Endothelial cell of umbilical vein (primary cell): ENCODE results near the gene SERTAD1. TPM values are rescaled to one million over a fixed set of nuclear protein-coding genes. Genes with fewer than 3 reads are reported as not detected.

Experiments
- polyA plus RNA-seq, 4 experiments: library from polyadenylated mRNA; depleted of rRNA in 3 of 4; stranded (reverse) in 3 of 4; unstranded in 1 of 4; fragments of >200 nt; gene quantifications; 2 replicates each; pipeline versions ENCODE4 v1.2.1 to v1.2.3, GENCODE V29; 2011 to 2012; ENCODE audit warnings: missing spikeins in 1 of 4
- small RNA-seq: library from RNA; depleted of rRNA; stranded (forward); fragments of <200 nt; gene quantifications from one replicate; pipeline ENCODE3, GENCODE V24; 2012; ENCODE audit warnings: low replicate concordance, low read depth; ENCODE audit not compliant: insufficient read depth, insufficient read length
- total RNA-seq: library from RNA; stranded (reverse); gene quantifications from 2 replicates; pipeline ENCODE4 v1.2.3, GENCODE V29; 2021

SERTAD1 gene
- total and polyA plus RNA-seq, 2 donors (not counting 3 experiments of a cell fraction or from before 2014, with no cell fraction given): 8.8 to 15.3 TPM

Small RNA genes within 50 kb of the gene (small RNA-seq; reads per million reads assigned to genes)
- gene RF00017: not detected

Other genes with a start within 250 kb of the SERTAD1 start
- gene MAP3K10, start 234.6 kb downstream of the SERTAD1 start, total RNA-seq: 16.5 and 19.4 TPM in 2 replicates
- gene MAP3K10, start 234.6 kb downstream of the SERTAD1 start, polyA plus RNA-seq: 6.3 and 7.7 TPM in 2 replicates
- gene TTC9B, start 207.6 kb downstream of the SERTAD1 start, total RNA-seq: not detected in 2 replicates
- not detected in 2 replicates for gene TTC9B, start 207.6 kb downstream of the SERTAD1 start, polyA plus RNA-seq
- gene CCNP, start 199.3 kb downstream of the SERTAD1 start, total RNA-seq: not detected in 2 replicates
- gene CCNP, start 199.3 kb downstream of the SERTAD1 start, polyA plus RNA-seq: 0.10 TPM in 1 of 2 replicates, not detected in the other
- gene AKT2, start 140.6 kb downstream of the SERTAD1 start, total RNA-seq: 65.2 and 70.1 TPM in 2 replicates
- 69.8 and 88.6 TPM in 2 replicates for gene AKT2, start 140.6 kb downstream of the SERTAD1 start, polyA plus RNA-seq
- 16.4 and 17.3 TPM in 2 replicates for gene C19orf47, start 77.6 kb downstream of the SERTAD1 start, total RNA-seq
- gene C19orf47, start 77.6 kb downstream of the SERTAD1 start, polyA plus RNA-seq: 27.0 and 29.2 TPM in 2 replicates
- gene PLD3, start 77.3 kb downstream of the SERTAD1 start, total RNA-seq: 166 and 172 TPM in 2 replicates
- gene PLD3, start 77.3 kb downstream of the SERTAD1 start, polyA plus RNA-seq: 479 and 620 TPM in 2 replicates
- gene HIPK4, start 35.8 kb downstream of the SERTAD1 start, total RNA-seq: not detected in 2 replicates
- 0.12 and 0.19 TPM in 2 replicates for gene HIPK4, start 35.8 kb downstream of the SERTAD1 start, polyA plus RNA-seq
- 1.3 and 1.7 TPM in 2 replicates for gene PRX, start 12.6 kb downstream of the SERTAD1 start, total RNA-seq
- 0.43 and 0.80 TPM in 2 replicates for gene PRX, start 12.6 kb downstream of the SERTAD1 start, polyA plus RNA-seq
- gene SERTAD3, start 18.3 kb upstream of the SERTAD1 start, total RNA-seq: 29.9 and 32.0 TPM in 2 replicates
- 13.3 and 17.7 TPM in 2 replicates for gene SERTAD3, start 18.3 kb upstream of the SERTAD1 start, polyA plus RNA-seq
- gene BLVRB, start 39.8 kb upstream of the SERTAD1 start, total RNA-seq: 30.8 and 35.8 TPM in 2 replicates
- 113 and 175 TPM in 2 replicates for gene BLVRB, start 39.8 kb upstream of the SERTAD1 start, polyA plus RNA-seq
- gene SPTBN4, start 41.0 kb upstream of the SERTAD1 start, total RNA-seq: not detected in 2 replicates
- 0.03 and 0.33 TPM in 2 replicates for gene SPTBN4, start 41.0 kb upstream of the SERTAD1 start, polyA plus RNA-seq
- gene SHKBP1, start 150.9 kb upstream of the SERTAD1 start, total RNA-seq: 100 and 106 TPM in 2 replicates
- 113 and 171 TPM in 2 replicates for gene SHKBP1, start 150.9 kb upstream of the SERTAD1 start, polyA plus RNA-seq
- gene LTBP4, start 175.4 kb upstream of the SERTAD1 start, total RNA-seq: 38.0 and 67.4 TPM in 2 replicates
- 25.9 and 31.4 TPM in 2 replicates for gene LTBP4, start 175.4 kb upstream of the SERTAD1 start, polyA plus RNA-seq